Thymus (tissue), 11 donors: ENCODE data around the gene KAT7. TPM values are rescaled to one million over a fixed set of nuclear protein-coding genes. Genes with fewer than 3 reads are reported as not detected.
A peak's percentile ranks its signal among the peaks of the same experiment; 100 is the strongest.

ENCODE experiments used
- DNase-seq, 9 donors: peaks; one replicate each; pipeline ENCODE4 v3.0.0-alpha.2; 2013; ENCODE audit warnings: low spot score in 9 of 9, low read depth in 6 of 9, missing footprints in 1 of 9
- H3K27ac ChIP-seq, 2 donors: one replicate each; pipeline ENCODE4 v1.5.1; 2013; ENCODE audit warnings: control low read depth in 1 of 2, low read depth in 1 of 2, low read length in 1 of 2, mild to moderate bottlenecking in 1 of 2, moderate library complexity in 1 of 2
- H3K27me3 ChIP-seq, 2 donors: one replicate each; pipeline ENCODE4 v1.5.1; 2013; ENCODE audit warnings: low read length in 1 of 2; ENCODE audit not compliant: control insufficient read depth in 2 of 2, insufficient read depth in 1 of 2
- H3K36me3 ChIP-seq, 2 donors: one replicate each; pipeline ENCODE4 v1.5.1; 2013; ENCODE audit warnings: low read length in 1 of 2, mild to moderate bottlenecking in 1 of 2, moderate library complexity in 1 of 2; ENCODE audit not compliant: control insufficient read depth in 2 of 2, insufficient read depth in 2 of 2
- H3K4me1 ChIP-seq, 2 donors: one replicate each; pipeline ENCODE4 v1.5.1; 2013; ENCODE audit warnings: low read length in 2 of 2; ENCODE audit not compliant: control insufficient read depth in 2 of 2, insufficient read depth in 2 of 2
- H3K4me3 ChIP-seq, 2 donors: one replicate each; pipeline ENCODE4 v1.5.1; 2013; ENCODE audit warnings: low read length in 2 of 2, control low read depth in 1 of 2, mild to moderate bottlenecking in 1 of 2
- H3K9me3 ChIP-seq, 2 donors: one replicate each; pipeline ENCODE4 v1.5.1; 2013; ENCODE audit warnings: low read length in 1 of 2, mild to moderate bottlenecking in 1 of 2; ENCODE audit not compliant: control insufficient read depth in 2 of 2, insufficient read depth in 1 of 2
- WGBS: extraction: QIAGEN DNeasy Blood & Tissue Kit; methylation state at CpG from one replicate; pipeline ENCODE4 v1.1.7; 2013; 5-methylcytosine and 5-hydroxymethylcytosine counted together
- polyA plus RNA-seq: library from polyadenylated mRNA; stranded (reverse); fragments of 200-250 nt; gene quantifications from one replicate; pipeline ENCODE4 v1.2.3, GENCODE V29; 2013
- total RNA-seq: library from RNA; stranded (reverse); fragments of 120-200 nt; gene quantifications from one replicate; pipeline ENCODE4 v1.2.4, GENCODE V29; 2013
- donor health status: healthy.

The KAT7 gene
- total and polyA plus RNA-seq, 2 donors = 14.2 to 28.9 TPM

DNA sequence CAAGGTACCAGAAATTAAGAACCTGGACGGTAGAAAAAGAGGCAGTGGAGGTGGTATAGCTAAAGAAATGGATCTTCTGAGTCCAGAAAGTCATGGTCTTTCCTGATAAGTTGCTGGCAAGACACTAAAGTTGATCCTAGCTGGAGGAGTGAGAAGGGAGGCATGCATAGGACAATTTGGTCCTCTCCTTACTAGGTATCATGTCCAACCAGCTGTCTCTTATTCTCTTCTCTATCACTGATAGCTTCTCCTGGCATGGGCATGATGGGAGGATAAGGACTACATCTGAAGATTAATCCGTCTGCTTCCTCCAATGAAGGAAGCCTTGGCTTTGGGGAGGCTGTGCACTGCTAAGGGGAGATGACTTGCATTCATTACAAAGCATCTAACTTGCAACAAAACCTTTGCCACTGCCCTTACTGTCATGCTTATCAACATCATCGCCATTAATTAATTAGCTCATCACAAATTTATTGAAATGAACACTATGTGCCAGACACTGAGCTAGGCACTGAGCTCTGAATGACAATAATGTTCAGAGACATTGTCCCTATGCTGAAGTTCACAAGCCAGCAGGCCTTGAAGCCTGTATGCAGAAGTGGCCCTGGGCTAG is 21.5 kb upstream of the KAT7 start:
- peaks cover 5 to 15% of the 10 kb centered on the region in 2 donors for H3K4me1 ChIP-seq
- H3K27ac ChIP-seq = no peak overlapping the region
- H3K27me3 ChIP-seq = no peaks in the 10 kb centered on the region
- DNase-seq = no peak
- H3K9me3 ChIP-seq = peaks cover 0 to 5% of the 10 kb centered on the region in 2 donors
- no peak overlapping the region for H3K4me3 ChIP-seq
- WGBS = 89% methylated on average over 3 of the region's 3 CpGs
- no peaks in the 10 kb centered on the region for H3K36me3 ChIP-seq

DNA sequence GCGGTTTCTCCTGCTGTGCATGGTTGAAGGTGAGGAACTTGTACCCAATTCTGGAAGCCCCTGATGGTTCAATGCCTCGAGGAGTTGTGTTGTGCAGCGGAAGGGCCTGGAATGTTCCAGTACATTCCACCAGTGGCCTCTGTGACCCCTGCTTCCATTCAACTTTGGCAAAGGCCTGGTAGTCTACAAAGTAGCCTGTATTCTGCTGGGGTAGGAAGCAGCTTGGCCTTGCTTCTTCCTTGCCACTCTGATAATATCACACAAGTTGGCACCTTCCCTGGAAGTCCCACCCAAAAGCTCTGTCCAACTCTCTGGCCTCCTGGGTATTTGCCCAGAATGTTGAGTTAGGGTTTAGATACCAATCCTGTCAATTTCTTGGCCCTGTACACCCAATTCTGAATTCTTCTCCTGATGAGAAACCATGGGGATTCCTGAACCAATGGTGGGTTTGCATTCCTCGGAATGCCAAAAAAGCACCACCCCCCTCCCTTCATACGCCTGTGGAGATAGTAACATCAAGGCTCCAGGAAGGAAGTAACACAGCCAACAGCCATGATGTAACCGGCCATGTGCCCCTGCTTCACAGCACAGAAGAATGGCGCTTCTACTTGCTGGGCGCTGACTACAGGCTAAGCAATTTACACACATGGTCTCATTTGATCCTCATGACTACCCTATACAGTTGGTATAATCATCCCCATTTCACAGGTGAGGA is 12.8 kb upstream of the KAT7 start:
- H3K27ac ChIP-seq = no peak overlapping the region
- no peak overlapping the region for H3K4me3 ChIP-seq
- no peaks in the 10 kb centered on the region for H3K27me3 ChIP-seq
- peaks cover 0 to 3% of the 10 kb centered on the region in 2 donors for H3K4me1 ChIP-seq
- 93% methylated on average over 8 of the region's 8 CpGs for WGBS
- no peaks in the 10 kb centered on the region for H3K36me3 ChIP-seq
- H3K9me3 ChIP-seq = no peaks in the 10 kb centered on the region
- DNase-seq = no peak

DNA sequence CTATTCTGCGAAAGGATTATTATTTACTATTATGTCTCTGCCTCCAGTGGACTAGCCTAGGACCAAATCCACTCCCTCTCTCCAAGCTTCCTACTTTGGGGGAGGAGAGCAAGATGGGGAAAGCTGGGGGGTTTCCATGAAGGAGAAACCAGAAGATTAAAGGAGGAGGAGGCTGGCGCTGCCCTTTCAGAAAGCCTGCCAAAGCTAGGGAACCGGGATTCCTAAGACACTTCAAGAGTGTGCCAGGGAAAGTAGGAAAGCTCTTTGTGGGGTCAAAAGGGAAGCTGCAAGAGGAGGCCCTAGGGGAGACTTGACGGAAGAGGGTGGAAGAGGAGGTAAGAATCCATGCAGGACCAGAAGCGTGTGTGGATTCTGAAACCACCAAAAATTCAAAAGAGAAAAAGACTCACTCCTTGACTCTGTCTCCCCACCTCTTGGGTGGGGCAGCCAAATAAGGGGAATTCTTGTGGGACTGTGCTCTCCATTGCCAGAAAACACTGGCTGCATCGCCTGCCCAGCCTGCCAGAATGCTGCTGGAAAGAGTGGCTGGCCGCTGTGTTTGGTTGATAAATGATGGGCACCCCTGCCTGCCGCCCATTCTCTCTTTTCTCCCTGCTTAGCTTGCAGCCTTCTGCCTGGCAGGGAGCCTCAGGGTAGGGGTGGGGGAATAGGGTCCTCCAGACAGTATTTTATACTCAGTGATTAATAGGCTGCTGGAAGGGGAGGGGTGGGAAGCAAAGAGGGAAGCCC is 11.8 kb upstream of the KAT7 start:
- no peak for DNase-seq
- Histone ChIP-seq H3K36me3 (no peaks in the 10 kb centered on the region), H3K9me3 (no peaks in the 10 kb centered on the region), H3K27me3 (no peaks in the 10 kb centered on the region), H3K27ac (peak overlapping the region; percentile 6 to 18), H3K4me3 (no peak overlapping the region), H3K4me1 (peaks cover 0 to 3% of the 10 kb centered on the region in 2 donors)
- WGBS = 94% methylated on average over 8 of the region's 8 CpGs

DNA sequence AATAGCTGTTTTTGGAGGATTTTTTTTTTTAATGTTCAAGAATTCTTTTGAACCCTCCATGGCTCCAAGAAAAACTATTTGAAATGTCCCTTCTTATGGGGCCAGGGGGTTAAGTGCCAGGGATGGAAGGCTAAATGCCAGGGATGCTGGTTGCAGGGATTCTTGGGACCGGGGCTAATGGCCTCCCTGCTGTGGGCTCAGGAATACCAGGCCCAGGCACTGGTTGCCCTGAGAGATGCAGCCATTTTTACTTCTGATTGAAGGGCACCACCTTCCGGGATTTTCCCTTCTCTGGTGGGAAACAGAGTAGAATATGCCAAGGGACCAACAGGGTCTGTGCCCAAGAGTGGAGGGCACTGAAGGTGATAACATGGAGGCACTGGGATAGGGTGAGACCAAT is 10.9 kb upstream of the KAT7 start:
- DNase-seq = no peak
- Histone ChIP-seq H3K36me3 (no peaks in the 10 kb centered on the region), H3K4me1 (peaks cover 0 to 3% of the 10 kb centered on the region in 2 donors), H3K9me3 (no peaks in the 10 kb centered on the region), H3K4me3 (no peak overlapping the region), H3K27me3 (no peaks in the 10 kb centered on the region), H3K27ac (no peak overlapping the region)
- WGBS = 97% methylated on average over 2 of the region's 2 CpGs

DNA sequence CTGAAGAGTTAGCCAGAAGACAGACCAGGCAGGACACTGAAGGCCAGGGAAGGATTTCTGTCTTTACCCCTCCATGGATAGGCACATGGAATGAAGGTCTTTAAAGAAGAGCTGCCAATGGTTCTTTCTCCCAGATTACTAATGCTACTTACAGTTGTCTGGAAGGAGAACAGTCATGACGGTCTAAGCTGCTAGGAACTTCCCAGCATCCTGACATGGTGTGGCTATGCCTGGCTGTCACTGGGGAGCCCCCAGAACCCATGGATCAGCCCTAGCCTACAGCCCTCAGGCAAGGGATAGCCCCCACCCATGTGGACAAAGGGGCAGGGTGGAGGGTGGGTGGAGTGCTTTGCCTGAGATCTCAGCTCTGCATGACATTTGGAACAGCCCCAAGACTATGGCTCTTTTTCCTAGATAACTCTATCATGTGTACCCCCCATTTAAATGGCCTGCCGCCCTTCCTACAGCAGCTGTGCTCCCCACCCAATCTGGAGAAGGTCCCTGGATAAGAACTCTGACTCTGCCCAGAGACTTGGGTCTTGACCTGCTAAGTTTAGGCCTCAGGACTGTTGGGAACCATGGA is 9.2 kb upstream of the KAT7 start:
- Histone ChIP-seq H3K27me3 (no peaks in the 10 kb centered on the region), H3K4me1 (peaks cover 0 to 16% of the 10 kb centered on the region in 2 donors), H3K9me3 (no peaks in the 10 kb centered on the region), H3K27ac (no peak overlapping the region), H3K36me3 (no peaks in the 10 kb centered on the region), H3K4me3 (no peak overlapping the region)
- no peak for DNase-seq
- WGBS = 96% methylated on average over 2 of the region's 2 CpGs

DNA sequence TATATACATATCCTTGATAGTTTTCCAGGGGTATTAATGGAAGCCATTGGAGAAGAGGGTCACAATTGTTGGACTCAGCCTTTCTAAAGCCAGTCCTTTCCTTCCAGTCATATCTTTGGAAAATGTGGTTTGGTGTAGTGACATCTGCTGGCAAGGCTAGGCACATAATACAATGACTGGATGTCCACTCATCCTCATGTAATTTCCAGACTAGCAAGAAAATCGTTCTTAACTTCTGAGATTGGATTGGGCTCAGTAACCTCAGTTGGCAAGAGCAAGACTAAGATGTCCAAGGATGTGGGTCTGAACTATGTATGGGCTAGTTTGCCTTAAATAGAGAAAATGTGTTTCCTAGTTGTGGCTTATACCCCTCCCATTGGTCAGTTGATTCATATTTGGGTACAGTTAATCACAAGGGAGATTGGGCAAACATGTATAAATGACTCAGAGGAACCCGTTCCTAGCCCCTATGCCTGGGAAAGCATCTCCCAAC is 8.7 kb upstream of the KAT7 start:
- 26% methylated on average over 2 of the region's 2 CpGs for WGBS
- peak in 2 of 9 donors; percentile 33 to 59 for DNase-seq
- H3K4me3 ChIP-seq = no peak overlapping the region
- H3K36me3 ChIP-seq = no peaks in the 10 kb centered on the region
- H3K9me3 ChIP-seq = no peaks in the 10 kb centered on the region
- no peaks in the 10 kb centered on the region for H3K27me3 ChIP-seq
- no peak overlapping the region for H3K27ac ChIP-seq
- H3K4me1 ChIP-seq = peaks cover 0 to 16% of the 10 kb centered on the region in 2 donors

DNA sequence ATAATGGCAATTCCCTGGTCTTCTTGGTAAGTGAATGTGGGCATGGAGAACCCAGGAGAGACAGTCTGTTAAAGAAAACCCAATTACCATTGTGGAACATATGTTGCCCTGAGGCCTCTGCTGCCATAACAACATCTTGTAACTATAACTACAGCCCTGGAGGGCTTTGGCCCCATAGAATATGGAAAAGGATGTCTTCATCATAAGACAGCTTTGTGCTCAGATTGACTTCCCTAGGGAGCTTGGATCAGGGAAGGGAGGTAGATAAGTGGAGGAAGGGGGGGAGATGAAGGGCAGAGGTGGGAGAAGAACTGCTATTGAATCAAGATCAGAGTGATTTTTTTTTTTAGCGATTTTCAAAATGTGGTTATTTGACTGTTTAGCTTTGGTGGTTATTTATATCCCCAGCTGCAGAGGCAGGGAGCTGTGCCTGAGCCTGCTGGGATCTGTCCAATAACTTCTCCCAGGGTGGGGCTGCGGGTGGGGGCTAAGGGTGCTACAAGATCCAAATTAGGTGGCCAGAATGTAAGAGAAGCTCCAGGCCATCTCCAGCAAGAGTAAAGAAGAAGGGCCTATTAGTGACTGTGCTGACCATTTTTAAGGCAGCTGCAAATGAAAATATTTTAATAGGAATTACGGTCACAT is 5.3 kb upstream of the KAT7 start:
- no peaks in the 10 kb centered on the region for H3K36me3 ChIP-seq
- no peaks in the 10 kb centered on the region for H3K9me3 ChIP-seq
- WGBS = 59% methylated on average over 3 of the region's 3 CpGs
- H3K27ac ChIP-seq = no peak overlapping the region
- no peak for DNase-seq
- no peaks in the 10 kb centered on the region for H3K27me3 ChIP-seq
- peaks cover 6 to 21% of the 10 kb centered on the region in 2 donors for H3K4me1 ChIP-seq
- no peak overlapping the region for H3K4me3 ChIP-seq

DNA sequence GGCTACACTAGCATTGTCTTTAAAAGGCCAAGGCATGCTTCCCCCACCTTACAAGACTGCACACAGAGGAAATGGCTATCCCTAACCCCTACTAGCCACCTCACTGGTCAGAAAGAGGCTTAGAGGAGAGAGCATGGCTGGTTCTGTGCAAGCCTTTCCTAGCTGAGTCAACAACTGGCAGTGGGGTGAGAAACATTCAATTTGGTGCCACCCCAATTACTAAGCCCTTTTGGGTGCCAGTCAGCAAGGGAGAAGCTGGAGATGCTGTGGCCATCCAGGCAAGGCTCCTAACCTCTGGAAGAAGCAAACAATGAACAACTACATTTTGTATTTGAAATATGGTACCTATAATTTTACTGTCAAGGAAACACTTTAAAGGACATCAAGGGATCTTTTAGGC is 4.7 kb upstream of the KAT7 start:
- peaks cover 6 to 21% of the 10 kb centered on the region in 2 donors for H3K4me1 ChIP-seq
- no peak for DNase-seq
- H3K9me3 ChIP-seq = no peaks in the 10 kb centered on the region
- no peak overlapping the region for H3K27ac ChIP-seq
- H3K36me3 ChIP-seq = no peaks in the 10 kb centered on the region
- no peaks in the 10 kb centered on the region for H3K27me3 ChIP-seq
- no peak overlapping the region for H3K4me3 ChIP-seq
